GM10248 (cell line): Measurements from ENCODE around the gene TMPO.

Experiments
- CTCF ChIA-PET: fragments of 300-600 bp; sonication (Branson Sonifier 250); formaldehyde crosslinking; extraction: SDS; loops from one replicate; lab custom pipeline; 2021; ENCODE audit warnings: antibody characterized with exemption; lab: Yijun Ruan, JAX
- POLR2A ChIA-PET: fragments of 350-650 bp; sonication (Branson Sonifier 250); formaldehyde crosslinking; extraction: SDS; loops from one replicate; lab custom pipeline; 2020; ENCODE audit warnings: antibody characterized with exemption; lab: Yijun Ruan, JAX
- DNase-seq: peaks from one replicate; pipeline ENCODE4 v3.0.0; 2012; ENCODE audit errors: extremely low spot score
- CTCF ChIP-seq: IDR thresholded peaks from 2 replicates; pipeline ENCODE4 v1.5.1; 2012; ENCODE audit warnings: mild to moderate bottlenecking, low read depth; ENCODE audit errors: extremely low read depth, missing control alignments, control extremely low read depth

Gene TMPO

GRCh38 chr12:98515287-98516110 lies at the start of gene TMPO:
Gene TMPO, plus strand, starts transcription at chr12:98515590. Its CDS starts 278 bp downstream, at chr12:98515868.
- TF ChIP-seq CTCF: no peak
- ChIA-PET POLR2A (interaction anchor here (0.5 to 1.3 kb wide), 4 partner anchors 12 to 1979 kb away, joined by 3 read pairs; partner anchors contain the start of genes APAF1 and IKBIP), CTCF (interaction anchor here (1.0 to 6.3 kb wide), 11 partner anchors 9 to 134 kb away, joined by 3 to 55 read pairs (median 5); no protein-coding TSS in a partner anchor)
- DNase-seq: peak; percentile 93

- POLR2A ChIA-PET: no interaction called here
- no peak for DNase-seq
- TF ChIP-seq CTCF: no peak
- CTCF ChIA-PET: interaction anchor here (2.9 kb wide), 1 partner anchor 25 kb away, joined by 12 read pairs; no protein-coding TSS in a partner anchor
Measured at GRCh38 chr12:98465950-98466602, 49.3 kb upstream of the TMPO start.

- no peak for DNase-seq
- no peak for TF ChIP-seq CTCF
- ChIA-PET CTCF (interaction anchor here (0.8 to 2.9 kb wide), 2 partner anchors 11 to 24 kb away, joined by 3 to 12 read pairs; no protein-coding TSS in a partner anchor), POLR2A (no interaction called here)
Measured at GRCh38 chr12:98466640-98467400, 48.6 kb upstream of the TMPO start.

- ChIA-PET POLR2A (no interaction called here), CTCF (interaction anchor here (0.8 to 2.2 kb wide), 2 partner anchors 11 to 160 kb away, joined by 3 to 9 read pairs; no protein-coding TSS in a partner anchor)
- DNase-seq: no peak
- TF ChIP-seq CTCF: no peak
Measured at GRCh38 chr12:98469109-98469508, 46.3 kb upstream of the TMPO start.

GRCh38 chr12:98470469-98471082 lies 44.8 kb upstream of the TMPO start:
- CTCF ChIA-PET: interaction anchor here (1.1 to 2.3 kb wide), 5 partner anchors 9 to 572 kb away, joined by 3 to 13 read pairs (median 6); no protein-coding TSS in a partner anchor
- DNase-seq: no peak
- POLR2A ChIA-PET: no interaction called here
- TF ChIP-seq CTCF: no peak
